Measurements from ENCODE around the gene CRIP1.

- TF ChIP-seq CTCF (IDR thresholded peaks at IDR 0.05), result no peak
- TF ChIP-seq POLR2A (IDR thresholded peaks at IDR 0.05; ENCODE audit: low read depth), result no peak
Observed at GRCh38 chr14:105471823-105472485, 14.7 kb upstream of the CRIP1 start.
